HG03159 (cell line): ENCODE data around the gene LAG3.

Experiments used
- ATAC-seq: cut with Tn5 transposase; IDR thresholded peaks from one replicate; pipeline ENCODE4 v1.9.1; 2021; ENCODE audit warnings: mild to moderate bottlenecking, moderate library complexity; ENCODE audit not compliant: unreplicated experiment

Gene LAG3

DNA sequence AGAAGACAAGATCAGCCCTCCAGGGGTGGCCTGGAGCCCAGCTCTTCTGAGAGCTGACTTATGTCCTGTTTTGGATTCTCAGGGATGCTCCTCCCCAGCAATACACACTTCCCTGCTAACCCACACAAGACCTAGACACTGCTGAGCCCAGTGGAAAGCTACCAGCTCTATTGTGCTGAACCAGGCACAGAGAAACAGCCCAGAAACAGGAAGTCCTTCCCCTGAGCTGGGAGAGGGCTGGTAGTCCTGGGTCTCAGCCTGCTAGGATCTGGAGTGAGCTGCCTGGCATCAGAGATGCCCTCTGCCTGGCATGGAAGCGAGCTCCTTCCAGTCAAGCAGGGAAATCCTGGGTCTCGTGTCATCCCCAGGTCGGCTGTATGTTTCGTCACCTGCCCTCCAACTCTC lies 1.2 kb upstream of the LAG3 start:
- no peak for ATAC-seq

DNA sequence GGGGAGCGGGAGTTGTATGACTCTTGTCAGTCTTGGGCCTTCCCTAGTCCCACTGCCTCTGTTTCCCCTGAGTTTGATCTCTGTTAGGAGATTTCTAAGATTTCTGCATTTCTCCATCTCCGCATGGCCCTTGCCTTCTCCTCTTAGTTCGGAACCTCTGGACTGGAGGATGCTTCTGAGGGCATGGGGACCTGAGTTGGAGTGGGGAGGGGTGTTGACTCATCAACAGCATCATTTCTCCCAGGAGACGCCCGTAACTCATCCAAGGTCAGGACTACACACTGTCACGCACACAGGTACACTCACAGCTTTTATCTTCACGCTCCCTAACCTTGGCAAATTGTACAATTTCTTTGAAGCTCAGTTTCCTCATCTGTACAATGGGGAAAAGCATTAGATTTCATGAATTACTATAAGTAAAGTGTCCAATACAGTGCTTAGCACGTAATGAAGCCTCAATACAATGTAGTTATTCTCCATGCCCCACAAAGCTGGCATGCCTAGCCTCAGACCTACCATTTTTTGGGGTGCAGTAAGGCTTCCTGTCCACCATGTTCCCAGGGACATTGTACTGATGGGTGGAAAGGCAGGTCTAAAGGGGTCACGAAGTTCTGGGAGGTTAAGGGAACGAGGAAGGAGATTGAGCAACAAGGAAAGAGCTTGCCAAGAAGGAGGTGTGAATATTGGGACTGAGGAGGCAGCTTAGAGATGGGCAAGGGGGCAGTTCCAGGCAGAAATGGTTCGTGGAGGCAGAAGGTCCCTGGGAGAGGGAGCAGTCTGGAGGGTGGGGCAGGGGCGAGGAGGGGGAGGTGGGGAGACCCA lies 600 bp upstream of the LAG3 start:
- no peak for ATAC-seq

DNA sequence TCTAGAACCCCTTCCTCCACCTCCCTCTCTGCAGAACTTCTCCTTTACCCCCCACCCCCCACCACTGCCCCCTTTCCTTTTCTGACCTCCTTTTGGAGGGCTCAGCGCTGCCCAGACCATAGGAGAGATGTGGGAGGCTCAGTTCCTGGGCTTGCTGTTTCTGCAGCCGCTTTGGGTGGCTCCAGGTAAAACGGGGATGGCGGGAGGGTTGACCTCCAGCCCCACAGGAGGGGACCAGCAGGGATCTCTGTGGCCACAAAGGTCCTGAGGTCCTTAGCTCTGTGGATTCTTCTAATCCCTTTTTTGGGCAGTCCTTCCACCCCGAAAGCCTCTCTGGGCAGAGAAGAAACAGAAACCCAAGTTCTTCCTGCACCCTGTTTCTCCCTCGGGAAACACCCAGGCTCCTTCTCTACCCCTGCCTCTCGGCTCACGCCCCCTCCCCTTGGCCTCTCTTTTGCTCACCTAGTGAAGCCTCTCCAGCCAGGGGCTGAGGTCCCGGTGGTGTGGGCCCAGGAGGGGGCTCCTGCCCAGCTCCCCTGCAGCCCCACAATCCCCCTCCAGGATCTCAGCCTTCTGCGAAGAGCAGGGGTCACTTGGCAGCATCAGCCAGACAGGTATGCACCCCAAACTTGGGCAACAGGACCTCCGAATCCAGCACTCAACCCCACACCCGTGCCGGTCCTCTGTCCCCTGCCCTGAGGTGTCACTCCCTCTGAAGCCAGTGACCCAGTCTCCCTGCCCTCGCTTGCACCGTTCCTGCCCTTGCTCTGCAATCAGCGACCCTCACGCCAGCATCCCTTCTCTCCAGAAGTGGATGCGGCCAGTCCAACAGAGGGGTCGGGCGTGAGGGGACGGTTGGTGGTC lies 638 bp downstream of the LAG3 start:
- ATAC-seq = no peak

DNA sequence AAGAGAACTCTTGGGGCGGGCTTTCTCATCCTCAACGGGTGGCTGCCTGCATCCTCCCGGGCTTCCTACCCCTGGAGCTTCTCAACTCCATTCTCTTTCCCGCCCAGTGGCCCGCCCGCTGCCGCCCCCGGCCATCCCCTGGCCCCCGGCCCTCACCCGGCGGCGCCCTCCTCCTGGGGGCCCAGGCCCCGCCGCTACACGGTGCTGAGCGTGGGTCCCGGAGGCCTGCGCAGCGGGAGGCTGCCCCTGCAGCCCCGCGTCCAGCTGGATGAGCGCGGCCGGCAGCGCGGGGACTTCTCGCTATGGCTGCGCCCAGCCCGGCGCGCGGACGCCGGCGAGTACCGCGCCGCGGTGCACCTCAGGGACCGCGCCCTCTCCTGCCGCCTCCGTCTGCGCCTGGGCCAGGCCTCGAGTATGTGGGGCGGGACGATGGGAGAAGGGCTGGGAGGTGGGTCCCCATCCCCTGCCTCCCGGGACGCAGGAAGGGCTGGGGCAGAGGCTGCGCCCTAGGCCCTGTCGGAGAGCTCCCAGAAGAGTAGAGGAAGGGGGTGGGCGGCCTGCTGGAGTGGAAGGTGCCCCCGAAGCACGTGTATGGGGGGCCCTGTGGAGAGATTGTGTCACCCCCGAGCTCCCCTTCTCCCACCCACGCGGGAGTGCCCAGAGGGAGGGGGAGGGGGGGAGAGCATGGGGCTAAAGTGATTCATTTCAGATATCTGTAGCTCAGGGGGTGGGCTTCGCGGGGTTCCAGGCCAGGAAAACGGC lies 1.5 kb downstream of the LAG3 start:
- no peak for ATAC-seq

DNA sequence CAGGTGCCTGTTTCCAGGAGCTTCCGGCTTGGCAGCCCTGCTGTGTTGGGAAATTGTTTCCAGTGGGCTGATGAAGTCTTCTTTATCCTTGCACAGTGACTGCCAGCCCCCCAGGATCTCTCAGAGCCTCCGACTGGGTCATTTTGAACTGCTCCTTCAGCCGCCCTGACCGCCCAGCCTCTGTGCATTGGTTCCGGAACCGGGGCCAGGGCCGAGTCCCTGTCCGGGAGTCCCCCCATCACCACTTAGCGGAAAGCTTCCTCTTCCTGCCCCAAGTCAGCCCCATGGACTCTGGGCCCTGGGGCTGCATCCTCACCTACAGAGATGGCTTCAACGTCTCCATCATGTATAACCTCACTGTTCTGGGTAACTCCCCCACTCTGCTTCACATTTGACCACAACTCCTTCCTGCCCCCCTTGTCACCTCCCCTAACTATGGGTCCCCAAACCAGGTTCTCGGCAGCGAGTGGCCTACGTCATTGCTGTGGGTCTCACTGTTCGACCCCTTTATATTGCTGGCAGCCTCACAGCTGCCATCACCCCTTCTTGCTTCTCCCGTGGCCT lies 2.3 kb downstream of the LAG3 start:
- ATAC-seq = no peak

DNA sequence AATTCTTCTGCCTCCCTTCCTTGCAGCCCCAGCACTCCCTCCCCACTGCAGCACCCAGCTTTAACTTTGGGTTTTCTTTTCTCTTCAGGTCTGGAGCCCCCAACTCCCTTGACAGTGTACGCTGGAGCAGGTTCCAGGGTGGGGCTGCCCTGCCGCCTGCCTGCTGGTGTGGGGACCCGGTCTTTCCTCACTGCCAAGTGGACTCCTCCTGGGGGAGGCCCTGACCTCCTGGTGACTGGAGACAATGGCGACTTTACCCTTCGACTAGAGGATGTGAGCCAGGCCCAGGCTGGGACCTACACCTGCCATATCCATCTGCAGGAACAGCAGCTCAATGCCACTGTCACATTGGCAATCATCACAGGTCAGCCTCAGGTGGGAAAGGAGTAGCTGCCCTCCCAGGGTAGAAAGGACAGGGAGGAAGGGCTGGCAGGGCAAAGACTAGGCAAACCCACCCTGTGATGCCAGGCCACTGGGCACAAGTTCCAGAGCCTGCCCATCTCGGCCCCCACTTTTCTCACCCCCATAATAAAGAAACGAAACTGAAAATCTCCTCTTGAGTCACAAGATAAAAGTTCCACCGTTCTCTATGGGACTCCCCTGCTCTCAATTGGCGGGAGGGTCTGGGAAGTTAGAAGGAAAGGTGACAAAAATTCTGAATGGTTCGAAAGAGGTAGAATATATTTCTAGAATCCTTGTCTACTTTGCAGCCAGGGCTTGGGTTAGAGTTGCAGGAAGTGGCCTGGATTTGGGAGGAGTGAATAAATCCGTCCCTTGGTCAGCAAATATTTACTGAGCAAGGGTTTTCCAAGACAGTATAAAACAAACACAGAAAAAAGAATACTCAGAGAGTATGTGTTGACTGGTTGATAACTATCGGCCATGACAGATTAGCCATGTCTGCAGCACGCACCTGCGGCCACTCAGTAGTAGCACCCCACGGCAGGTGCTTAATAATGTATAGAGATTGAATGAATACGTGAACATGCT lies 3.2 kb downstream of the LAG3 start:
- no peak for ATAC-seq

DNA sequence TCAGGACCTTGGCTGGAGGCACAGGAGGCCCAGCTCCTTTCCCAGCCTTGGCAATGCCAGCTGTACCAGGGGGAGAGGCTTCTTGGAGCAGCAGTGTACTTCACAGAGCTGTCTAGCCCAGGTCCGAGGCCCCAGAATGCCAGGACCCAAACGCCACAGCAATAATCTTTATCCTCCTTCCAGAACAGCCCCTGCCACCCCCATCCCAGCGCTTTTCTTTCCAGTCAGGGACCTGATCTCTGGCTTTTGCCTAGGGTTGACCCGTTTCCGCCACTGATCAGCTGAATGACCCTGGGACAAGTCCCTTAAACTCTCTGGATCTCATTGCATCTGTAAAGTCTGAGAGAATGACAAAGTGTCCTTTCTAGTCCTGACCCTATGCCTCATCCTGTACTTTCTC lies 5.1 kb downstream of the LAG3 start:
- ATAC-seq = no peak

DNA sequence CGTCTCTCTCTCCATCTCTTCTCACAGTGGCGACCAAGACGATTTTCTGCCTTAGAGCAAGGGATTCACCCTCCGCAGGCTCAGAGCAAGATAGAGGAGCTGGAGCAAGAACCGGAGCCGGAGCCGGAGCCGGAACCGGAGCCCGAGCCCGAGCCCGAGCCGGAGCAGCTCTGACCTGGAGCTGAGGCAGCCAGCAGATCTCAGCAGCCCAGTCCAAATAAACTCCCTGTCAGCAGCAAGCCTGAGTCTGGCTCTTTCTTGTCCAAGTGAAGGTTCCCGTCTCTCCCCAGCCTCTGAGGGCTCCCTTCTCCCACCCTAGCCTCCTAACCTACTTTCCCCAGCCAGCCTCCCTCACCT lies 5.9 kb downstream of the LAG3 start:
- ATAC-seq = no peak

DNA sequence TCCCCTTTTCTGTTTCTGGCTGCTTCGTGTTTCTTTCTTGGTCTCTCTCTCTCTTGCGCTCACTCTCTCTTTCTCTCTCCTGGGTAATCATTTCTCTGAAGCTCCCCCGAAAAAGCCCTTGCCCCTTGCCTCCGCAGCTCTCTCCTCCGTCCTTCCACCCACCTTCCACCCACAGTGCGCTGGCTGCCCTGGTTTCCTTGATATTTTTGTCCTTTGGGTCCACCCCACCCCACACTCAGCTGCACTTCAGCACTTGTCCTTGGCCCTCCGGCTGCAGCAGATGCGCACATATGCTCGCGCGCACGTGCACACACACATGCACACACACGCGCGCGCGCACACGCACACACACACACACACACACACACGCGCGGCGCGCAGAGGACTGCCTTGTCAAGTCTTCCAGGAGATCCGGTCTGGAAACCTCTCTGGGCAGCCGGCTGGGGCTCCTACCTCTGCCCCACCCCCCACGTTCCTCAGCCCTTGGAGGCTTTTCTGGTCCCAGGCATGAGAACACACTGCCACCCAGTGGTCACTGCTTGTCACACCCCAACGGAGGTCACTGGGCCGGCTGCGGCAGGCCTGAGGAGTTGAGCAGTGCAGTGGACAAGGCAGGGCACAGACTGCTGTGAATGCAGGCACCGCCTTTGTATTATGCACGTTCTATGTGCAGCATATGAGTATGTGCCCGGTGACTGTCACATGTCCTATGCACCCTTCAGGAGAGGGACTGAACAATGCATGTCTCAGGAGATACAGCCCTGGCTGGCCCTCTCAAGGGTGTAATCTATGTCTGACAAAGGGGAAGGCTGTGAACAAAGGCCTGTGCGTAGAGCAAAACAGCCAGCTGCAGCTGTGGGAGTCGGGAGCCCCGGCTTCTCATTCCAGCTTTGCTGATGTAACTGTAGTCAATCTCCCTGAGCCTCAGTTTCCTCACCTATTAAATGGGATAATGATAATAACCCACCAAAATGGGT lies 6.5 kb downstream of the LAG3 start:
- no peak for ATAC-seq

DNA sequence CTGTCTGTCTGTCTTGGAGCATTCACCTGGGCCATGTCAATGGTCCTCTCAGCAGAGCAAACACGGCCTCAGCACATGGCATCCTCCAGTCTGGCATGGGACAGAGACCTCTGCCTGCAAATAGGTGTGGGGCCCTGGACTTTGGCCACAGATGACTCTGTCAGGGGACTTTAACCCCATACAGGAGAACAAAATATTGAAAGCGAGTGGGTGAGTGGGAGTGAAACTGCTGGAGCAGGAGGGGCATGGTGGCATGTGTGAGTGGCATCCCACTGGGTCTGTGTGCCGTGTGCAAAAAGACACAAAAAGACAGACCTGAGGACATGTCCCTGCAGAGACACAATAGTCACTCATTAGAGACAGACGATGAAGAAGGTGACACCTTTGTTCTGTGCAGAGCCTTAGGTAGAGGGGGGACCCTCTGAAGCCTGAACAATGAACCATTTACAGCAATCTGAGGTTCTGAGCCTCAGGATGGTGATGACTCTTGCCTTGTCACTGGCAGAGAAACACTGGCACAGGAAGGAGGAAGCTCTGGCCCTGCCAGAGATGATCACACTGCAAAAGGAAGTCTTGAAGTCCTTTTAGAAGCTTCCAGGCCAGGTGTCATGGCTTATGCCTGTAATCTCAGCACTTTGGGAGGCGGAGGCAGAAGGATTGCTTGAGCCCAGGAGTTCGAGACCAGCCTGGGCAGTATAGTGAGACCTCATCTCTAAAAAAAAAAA lies 7.5 kb downstream of the LAG3 start:
- no peak for ATAC-seq

DNA sequence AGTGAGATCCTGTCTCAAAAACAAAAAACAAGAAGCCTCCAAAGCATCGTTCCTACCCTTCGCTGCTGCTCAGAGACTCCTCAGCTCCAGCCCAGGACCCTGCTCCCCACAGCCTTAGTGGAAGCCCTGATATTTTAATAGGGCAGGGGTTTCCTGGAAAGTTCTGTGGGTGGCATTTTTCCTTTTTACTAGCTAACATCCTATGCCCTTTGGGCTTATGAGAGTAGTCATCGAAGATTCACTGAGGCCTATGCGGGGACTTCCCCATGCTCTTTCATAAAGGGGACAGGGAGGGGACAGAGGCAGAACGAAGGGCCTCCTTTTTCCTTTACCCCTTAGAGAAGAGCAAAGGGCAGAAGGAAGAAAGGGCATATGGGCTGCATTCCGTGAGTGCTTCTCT lies 8.3 kb downstream of the LAG3 start:
- ATAC-seq = no peak

DNA sequence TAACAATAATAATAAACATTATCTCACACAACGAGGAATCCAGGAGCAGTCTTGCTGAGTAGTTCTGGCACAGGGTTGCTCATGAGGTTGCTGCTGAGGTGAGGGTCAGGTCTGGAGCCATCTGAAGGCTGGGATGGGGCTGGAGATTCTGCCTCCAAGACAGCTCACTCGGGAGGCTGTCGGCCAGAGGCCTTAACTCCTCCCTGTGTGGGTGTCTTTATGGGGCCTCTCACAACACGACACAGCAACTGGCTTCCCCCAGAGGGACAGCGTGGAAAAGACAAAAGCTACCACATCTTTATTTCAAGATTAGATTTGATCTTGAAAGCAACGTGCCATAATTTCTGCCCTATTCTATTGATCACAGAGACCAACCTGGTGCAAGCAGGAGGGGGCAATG lies 9.8 kb downstream of the LAG3 start:
- ATAC-seq = no peak

DNA sequence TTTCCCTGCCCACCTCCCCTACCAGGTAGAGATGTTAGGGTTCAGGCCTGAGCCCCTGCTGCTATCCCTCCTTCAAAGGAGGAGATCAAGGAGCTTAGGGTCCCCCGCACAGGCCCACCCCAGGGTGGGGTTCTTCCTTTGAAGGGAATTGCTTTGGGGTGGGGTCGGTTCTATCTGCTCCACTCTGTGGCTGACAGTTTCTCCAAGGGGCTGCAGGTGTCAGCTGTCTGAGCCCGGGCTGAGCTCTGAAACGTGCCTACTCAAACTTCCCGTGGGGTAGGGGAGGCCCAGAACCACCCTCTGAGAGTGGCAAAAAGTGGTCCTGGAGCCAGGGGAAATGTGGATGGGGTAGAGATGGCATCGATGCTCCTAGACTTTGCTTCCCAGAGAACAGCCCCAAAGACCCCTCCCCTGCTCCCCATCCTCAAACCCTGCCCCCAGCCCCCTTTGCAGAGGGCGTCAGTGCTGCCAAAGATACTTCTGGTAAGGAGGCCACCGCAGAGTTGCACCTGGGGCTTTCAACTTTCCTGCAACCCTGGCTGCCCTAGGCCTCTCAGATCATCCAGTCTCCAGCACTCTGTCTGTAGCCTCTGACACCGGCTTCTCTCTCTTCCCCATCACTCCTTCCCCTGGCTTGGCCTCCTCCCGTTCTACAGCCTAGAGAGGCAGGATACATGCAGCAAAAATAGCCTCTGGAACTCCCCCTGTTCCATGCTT lies 10.7 kb downstream of the LAG3 start:
- no peak for ATAC-seq

DNA sequence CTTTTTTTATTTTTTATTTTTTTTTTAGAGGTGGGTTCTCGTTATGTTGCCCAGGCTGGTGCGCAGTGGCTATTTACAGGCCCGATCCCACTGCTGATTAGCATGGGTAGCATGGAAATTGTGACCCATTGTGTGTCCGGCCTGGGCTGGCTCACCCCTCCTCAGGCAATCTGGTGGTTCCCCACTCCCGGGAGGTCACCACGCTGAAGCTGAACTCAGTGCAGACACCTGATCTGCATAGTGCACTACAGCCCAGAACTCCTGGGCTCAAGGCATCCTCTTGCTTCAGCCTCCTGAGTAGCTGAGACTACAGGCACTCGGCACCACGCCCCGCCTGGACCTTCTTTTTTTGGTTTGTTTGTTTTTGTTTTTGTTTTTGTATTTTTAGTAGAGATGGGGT lies 11.5 kb downstream of the LAG3 start:
- no peak for ATAC-seq

DNA sequence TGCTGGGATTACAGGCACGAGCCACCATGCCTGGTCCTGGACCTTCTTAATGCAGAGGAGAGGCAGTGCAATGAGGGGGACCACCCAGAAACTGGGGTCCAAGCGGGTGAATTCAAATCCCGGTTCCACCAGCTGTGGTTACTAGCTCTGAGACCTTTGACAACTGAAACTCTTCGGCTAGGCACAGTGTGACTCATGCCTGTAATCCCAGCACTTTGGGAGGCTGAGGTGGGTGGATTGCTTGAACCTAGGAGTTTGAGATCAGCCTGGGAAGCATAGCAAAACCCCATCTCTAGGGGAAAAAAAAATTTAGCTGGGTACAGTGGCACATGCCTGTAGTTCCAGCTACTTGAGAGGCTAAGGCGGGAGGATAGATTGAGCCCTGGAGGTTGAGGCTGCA lies 12.0 kb downstream of the LAG3 start:
- ATAC-seq = no peak

DNA sequence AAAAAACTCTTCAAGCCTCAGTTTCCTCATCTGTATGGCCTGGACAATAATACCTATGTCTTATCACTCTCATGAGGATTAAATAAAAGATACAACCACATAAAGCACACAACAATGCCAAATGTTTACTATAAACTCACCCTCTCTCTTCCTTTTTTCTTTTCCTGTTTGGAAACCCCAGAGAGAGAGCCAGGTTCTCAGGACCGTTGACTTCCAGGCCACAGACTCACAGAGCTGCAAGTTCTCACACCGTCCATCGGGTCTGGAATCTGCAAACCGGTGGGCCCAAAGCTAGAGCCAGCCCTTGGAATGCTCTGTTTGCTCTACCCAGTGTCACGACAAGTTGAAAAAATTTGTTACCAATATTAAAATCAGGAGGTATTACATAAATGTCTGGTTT lies 12.4 kb downstream of the LAG3 start:
- no peak for ATAC-seq

DNA sequence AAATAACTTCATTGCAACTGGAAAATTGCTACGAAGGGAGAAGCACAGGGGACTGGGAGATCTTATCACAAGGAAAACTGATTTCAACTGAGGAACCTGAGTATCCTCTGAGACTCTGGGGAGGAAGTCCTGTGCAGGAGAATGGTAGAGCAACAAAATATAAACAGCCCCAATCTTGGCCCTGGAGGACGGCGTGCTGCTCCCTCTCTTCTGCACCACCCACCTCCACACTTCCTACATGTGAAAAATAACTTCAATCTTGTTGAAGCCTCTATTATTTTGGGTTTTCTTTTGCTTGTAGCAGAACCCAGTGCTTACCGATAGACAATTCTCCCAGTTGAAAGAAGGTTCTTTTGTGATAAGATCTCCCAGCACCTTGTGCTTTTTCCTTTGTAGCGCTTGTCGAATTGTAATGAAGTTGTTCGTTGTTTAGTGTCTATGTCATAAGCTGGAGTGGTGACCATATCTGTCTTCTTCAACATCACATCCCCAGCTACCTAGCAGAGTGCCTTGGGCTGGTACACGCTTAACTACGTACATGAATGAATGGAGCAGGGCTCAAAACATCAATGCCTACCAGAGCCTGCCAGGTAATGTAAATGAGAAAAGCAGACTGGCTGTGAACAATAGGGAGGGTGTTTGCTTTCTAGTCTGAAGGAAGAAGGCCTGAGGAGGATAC lies 14.2 kb downstream of the LAG3 start:
- no peak for ATAC-seq
